Stimulated activated CD4-positive, alpha-beta T cell treated with anti-CD3 and anti-CD28 coated beads, Interleukin-15, amount 100 ng/mL, for 1 hour (primary cell): Measurements from ENCODE around the gene HES3.

Experiments
- DNase-seq, 2 donors: peaks; one replicate each; pipeline ENCODE4 v3.0.0-alpha.2; 2020; ENCODE audit warnings: low read depth in 1 of 2, low spot score in 1 of 2

HES3 gene

DNA sequence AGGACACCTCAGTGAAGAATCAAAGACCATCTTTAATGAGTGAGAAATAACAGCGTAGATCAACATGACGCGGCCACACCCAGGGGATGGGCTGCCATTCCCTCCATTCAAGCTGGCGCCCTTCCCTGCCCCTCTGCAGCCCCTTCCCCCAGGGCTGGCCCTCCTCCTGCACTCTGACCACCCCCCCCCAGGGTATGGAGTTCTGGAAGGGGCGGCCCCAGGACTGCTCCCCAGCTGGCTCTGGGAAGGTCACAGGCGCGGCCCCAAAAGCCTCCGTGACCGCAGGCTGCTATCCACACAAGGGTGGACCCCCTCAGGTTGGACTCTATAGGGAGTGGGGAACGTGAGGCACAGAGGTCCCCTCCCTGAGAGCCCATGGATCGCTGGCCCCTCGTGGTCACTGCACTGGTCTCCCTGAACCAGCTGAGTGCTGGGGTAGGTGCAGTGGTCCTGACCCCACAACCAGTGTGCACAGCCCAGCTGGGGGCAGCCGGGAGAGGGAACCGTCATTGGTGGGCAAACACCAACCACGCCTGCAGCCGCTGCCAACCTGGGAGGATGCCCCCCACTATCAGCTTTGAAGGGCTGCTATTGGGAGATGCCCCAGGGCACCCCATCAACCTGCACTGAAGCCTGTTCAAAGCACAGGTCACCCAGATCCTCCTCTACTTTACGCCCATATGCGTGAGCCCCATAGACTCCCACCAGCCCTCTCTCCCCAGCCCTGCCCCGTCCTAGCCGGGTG is 33.0 kb downstream of the HES3 start:
- no peak for DNase-seq

DNA sequence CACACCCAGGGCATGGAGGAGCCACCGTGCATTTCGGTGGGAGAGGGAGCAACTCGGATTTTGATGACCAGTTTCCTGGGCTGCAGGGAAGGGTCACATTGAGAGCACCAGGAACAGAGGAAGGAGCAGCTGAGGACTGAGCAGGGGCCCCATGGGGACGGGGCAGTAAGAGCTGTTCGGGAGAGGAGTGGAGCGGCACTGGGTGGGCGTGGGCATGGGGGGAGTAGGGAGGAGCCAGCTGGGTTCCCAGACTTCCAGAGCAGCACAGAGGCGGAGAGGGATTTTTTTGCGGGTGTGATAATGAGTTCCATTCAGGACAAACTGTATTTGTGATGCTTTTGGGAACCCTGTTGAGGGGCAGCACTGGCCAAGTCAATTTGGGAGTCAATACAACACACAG is 34.3 kb downstream of the HES3 start:
- no peak for DNase-seq

DNA sequence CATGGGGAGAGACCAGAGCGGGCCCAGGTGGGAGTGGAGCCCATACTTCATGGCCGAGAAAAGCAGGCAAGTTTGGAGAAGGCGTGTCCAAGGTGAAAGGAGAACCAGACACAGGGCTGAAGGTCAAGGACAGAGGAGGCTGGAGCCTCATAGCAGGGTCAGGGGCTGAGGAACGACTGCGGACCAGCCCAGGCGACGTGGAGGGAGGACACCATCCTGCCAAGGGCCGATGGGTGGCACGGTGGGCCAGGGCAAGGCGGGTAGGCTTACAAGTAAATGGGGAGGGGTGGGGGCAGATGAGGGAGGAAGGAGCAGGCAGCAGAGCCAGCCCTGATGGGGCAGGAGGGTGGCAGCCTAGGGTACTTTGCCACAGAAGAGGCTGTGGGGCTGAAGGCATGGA is 35.1 kb downstream of the HES3 start:
- DNase-seq: no peak

DNA sequence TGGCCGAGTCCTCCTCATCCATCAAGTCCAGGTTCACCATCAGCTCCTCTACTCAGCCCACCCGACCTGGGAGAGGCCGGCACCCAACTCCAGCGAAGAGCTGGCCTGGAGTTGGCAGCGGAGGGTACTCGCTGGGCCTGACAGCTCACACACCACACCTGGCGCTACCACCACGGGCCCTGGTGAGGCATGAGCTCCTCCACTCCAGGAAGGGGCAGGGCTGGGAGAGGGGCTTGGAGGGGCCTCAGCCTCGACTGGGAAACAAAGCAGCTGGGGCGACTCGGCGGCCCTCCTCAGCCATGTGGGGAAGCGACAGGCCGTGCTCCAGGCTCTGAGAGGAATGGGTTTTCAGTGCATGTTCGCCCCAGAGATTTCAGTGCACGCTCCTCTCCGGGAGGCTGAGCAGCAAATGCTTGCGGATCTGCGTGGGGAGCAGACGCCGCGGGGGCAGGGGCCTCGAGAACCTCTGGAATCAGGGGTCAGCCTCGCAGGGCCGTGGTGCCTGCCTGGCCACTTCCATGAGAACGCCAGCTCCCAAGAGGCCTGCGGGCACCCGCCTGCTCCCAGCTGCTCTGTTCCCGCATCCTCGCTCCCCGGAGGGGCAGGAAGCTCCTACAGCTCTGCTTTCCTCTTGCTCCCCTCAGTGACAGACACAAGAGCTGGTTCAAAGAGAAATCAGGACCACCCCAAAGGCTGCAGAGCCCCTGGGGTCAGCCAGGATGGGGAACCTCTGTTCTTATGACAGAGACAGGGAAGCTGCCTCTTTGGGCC is 35.8 kb downstream of the HES3 start:
- DNase-seq: no peak

DNA sequence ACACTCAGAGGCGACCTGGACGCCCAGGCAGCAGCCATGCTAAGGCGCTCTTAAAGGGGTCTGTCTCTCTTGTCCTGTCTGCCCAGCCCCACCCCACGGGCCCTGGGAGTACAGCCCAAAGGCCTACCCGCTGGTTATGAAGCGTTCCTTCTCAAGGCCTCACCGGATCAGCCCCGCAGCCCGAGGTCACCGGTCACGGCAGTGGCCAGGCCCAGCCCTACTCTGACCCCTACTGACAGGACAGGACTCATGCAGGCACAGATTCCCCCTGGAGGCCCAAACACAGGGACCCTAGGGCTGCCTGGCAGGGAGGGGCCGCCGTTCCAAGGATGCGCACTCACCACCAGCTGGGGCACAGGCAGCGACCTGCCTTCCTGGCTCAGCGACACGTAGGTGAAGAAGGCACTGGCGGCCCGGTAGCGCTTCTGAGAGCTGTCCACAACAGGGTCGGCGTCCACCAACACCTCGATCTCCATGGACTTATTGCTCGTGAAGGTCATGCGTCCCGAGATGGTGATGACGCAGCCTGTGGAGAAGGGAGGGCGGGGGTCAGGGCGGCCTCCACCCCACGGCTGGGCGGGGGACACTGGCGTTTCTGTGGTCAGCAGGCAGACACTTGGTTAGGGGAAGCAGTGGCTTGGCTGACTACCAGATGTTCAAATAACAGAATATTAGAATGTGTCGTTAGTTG is 36.9 kb downstream of the HES3 start:
- no peak for DNase-seq

DNA sequence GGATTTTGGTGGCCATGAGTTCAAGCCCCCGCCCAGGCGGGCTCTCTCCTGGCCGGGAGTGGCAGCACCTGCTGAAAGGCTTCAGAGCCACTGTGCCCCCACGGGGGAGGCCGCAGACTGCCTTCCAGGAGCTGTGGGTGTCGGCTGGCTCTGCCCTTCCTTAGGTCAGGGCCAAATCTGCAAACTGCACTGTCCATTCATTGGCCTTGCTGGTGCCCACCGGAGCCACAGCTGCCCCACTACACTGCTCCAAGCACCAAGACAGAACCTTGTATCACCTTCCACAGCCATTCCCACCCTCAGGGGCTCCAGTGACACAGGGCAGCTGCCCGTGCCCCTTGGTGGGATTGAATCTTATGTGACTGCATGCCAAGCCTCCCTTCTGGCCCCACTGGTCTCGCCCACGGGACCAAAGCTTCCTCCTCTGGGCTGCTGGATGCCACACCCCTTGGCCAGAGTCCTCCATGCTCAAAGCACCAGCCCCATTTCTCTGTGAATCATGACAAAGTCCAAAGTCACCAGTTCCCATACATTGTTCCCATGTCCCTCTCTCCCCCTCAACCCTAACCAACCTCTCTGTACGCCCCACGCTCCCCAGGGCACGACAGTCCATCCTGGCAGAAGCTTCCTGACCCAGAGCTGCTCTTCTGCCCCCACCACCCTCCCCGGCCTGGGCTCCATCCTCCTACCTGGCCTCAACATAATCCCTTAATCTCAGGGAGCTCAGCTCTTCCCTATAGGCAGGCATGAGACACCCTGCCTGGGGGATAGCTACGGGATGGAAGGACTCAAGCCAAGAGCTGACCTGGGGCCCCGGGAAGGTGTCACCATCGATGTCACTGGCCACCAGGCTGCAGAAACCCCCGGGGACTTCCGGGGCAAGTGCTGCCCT is 37.8 kb downstream of the HES3 start:
- DNase-seq: no peak

DNA sequence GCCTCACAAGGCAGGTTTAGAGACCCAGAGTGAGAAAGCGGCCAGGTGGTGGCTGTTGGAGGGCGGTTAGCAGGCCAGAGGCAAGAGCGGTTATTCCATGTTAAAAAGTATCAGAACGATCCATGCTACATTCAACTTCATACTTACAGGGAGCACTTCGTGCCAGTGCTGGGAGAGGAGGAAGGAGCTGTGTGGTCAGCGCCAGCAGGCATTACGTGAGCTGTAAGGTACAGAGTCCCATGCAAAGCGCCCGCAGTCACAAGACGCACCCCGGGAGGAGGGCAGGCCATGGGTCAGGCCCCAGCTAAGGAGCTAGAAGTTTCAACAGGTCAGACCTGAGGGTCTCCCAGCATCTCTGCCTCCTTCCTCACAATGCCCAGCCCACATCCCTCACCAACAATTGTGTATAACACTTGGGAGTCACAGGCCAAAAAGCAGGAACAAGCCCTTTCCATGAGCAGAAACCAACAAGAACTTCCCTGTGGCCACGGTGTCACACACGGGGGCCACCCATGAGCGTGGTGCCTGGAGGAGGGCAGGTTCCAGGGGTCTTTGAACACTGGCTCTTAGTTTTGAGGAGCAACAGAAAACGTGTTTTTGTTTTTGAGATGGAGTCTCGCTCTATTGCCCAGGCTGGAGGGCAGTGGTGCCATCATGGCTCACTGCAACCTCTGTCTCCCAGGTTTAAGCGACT is 38.7 kb downstream of the HES3 start:
- DNase-seq: no peak

DNA sequence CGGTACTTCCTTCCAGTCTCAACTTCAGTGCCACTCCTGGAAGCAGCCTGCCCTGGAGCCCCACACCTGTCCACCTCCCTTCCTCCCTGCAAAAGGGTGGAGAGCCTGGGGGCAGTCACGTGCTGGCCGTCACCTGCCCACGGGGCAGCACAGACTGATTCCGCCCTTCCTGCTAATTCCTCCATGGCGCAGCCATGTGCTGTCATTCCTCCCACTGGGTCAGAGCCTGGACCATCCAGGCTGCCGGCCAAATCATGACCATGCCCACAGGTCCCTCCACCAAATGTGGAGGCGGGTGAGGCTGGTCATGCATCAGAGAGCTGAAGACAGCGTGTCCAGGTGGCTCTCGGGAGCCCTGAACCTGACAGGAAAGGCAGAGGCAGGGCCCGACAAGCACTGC is 41.4 kb downstream of the HES3 start:
- no peak for DNase-seq

DNA sequence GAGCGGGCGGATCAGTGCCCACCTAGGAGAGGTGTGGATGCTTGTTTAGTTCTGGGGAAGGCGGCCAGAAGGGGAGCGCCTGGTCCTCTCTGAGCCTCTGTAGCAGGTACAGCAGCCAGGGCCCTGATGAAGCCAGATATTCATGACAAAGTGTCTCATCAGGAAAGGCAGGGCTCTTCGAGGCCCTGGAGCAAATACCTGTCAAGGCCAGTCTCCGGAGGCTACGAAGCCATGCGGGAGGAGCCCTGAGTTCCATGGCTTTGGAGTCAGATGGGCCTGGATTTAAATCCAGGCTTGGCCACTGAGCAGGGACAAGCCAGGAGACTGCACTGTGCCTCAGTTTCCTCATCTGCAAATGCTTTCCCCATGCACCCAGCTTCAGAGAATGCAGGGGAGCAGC is 42.3 kb downstream of the HES3 start:
- no peak for DNase-seq

DNA sequence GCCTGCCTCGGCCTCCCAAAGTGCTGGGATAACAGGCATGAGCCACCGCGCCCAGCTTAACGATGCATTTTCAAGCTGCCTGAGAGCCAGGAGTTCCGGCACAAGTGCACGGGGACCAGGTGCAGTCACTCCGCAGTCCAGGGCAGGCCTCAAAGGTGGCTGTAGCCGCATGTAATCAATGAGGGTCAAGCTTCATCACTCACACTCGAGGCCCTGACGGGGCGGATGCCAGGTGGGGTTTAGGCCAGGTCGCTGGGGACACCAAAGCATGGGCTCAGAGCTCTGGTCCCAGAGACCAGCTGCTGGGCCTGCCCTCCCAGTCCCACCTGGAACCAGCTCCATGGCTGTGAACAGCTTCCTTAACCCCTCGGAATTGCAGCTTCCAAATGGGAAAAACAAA is 43.0 kb downstream of the HES3 start:
- no peak for DNase-seq

DNA sequence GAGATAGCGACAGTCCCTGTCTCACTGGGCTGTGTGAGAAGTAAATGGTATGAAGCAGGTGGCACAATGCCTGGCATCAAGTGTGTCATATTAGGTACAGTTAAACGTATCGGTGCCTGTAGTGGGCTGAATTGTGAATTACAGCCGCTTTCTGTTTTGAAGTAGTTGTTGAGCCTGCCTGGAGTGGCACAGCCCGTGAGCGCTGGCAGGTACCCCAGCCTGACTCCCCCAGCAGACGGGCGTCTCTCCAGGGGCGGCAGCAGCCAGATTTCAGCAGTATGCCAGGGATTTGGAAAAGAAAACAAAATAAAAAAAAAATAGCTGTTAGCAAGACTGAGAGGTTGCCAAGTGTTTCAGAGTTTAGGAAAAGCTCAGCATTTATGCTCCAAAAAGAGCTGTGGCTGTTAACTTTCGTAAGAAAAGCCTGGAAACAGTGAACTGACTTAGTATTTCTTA is 43.5 kb downstream of the HES3 start:
- no peak for DNase-seq

DNA sequence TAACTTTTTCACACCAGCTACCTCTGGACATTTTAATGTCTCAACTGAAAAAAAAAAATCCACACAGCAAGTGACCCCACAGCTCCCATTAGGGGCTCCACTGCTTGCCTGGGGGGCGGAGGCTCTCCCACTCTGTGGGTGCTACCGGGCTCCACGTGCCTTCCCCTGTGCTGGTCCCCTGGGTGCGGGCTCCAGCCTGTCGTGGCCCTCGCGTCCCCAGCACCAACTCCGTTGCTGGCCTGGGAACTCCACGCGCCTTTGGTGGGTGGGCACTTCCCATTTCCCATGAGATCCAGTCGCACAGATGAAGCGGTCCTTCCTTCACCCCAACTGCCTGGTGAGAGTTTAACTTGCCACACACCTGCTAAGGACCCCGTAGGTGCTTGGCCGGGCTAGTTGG is 44.0 kb downstream of the HES3 start:
- no peak for DNase-seq

DNA sequence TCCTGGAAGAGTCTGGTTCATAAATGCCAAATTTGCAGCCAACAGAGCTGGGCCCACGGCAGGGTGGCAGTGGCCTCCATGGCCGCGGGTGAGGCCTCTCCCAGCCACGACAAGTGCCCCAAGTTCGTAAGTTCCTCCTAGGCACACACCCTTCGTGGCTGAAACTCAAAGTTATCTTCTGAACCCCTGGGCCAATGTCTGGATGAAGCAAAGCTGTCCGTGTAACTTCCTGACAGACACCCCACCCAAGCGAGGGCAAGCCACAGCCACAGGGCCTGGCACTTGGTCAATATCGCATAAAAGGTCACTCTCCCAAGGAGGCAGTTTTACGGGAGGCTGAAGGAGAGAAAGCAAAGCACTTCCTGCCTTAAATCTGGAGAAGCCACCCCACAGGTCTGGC is 44.7 kb downstream of the HES3 start:
- DNase-seq: no peak

DNA sequence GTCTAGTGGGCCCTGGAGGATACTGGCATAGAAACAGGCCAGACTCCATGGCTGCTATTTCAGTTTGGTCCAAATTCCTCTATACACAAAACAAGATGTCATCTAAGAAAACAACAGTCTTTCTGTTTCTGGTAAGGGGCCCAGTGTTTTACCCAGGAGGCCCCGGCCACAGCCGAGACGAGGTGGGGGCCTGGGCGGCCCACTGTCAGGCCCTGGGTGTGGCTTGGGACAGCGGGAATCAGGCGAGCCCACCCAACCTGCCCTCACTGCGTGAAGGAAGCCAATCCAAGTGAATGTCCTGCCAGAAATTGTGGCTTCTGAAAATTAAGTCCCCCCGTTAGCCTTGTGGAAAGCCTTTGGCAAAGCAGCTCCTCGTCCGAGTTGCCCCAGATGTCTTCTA is 48.1 kb downstream of the HES3 start:
- no peak for DNase-seq

DNA sequence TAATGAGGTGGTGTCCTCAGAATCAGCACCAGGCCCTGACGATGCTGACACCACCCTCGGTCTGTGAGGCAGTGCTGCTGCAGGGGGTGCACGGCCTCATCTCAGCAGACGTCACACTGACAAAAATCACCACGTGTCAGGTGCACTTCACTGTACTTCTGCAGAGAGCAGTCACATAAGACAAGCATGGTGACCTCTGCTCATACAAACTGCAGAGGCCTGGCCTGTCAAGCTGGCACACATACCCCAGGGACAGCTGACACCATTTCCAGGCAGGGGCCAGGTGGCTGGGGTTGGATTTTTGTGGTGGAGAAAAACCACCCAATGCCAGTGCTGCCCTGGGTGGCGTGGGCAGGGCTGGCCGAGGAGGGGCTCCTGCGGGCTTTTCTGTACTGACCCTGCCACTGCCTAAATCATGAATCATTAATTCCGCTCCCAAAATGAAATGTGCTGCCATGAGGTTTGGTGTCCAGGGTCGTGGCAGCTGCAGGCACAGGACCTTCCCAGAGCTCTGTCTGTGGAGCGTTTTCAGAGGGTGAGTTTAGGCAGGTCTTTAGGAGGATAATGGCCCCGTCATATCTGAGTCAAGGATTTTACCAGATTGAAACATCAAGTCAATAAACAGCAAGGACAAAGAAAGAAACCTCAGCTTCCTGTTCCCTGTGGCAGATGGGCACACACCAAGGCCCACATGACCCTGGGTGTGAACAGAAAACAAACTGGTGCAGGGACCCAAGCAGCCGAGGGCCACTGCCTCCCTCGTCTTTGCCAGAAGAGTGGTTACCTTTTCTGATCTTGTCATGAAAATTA is 50.3 kb downstream of the HES3 start:
- no peak for DNase-seq

DNA sequence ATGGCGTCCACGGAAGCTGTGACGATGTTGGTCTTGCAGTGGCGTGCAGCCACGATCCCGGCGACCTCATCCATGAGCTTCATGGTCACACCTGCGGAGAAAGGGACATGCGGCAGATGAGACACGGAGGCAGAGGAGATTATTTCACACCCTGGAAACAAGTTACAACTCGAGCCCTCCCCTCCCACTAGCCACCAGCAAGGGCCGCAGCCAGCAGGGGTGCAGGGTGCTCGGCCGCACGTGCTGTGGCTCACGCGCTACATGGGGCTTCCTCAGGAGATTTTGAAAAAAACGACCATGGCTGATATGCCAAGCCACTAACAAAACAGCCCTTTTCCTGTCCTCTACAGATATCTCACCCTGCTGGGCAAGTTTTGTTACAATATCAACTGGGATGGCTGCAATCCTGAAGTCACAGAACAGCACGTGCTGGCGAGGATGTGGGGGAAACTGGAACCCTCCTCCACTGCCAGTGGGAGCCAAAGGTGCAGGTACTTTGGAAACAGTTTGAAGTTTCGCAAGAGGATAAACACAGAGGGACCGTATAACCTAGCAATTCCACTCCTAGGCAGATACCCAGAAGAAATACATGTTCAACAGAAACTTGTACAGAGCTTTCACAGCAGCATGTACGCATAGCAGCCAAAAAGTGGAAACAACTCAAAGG is 51.0 kb downstream of the HES3 start:
- no peak for DNase-seq
